Measurements from ENCODE around the gene OR6S1.

OR6S1 gene

GRCh38 chr14:20680363-20680762, 38.9 kb upstream of the OR6S1 start:
- no peaks in the 10 kb centered on the region for H3K9me3 ChIP-seq (ENCODE audit: control insufficient read depth, insufficient read depth, low read depth, low read length)
- peak overlapping the region; percentile 96; the same call in 1 of the 2 replicates for H3K27ac ChIP-seq (ENCODE audit: extremely low read depth, low read depth, low read length)
- ChIA-PET CTCF (interaction anchor here (0.6 to 2.9 kb wide), 12 partner anchors 12 to 1946 kb away, joined by 3 to 13 read pairs (median 3); partner anchors contain the start of genes APEX1 and OSGEP), POLR2A (interaction anchor here (1.6 to 4.8 kb wide), 4 partner anchors 17 to 67 kb away, joined by 4 to 40 read pairs (median 16); no protein-coding TSS in a partner anchor)
- TF ChIP-seq ZBTB20 (tag by site-specific recombination; IDR thresholded peaks at IDR 0.05) (peak; percentile 52; the same call in 1 of the 2 replicates), PRDM1 (tag by site-specific recombination; IDR thresholded peaks at IDR 0.05) (peak; percentile 81), ZFP69B (tag by site-specific recombination; IDR thresholded peaks at IDR 0.05) (no peak)
- H3K36me3 ChIP-seq (ENCODE audit: control insufficient read depth in 2 of 2, insufficient read depth in 1 of 2, low read length in 2 of 2): no peaks in the 10 kb centered on the region
- no peaks in the 10 kb centered on the region; the same call in 1 of the 2 replicates for H3K4me1 ChIP-seq (ENCODE audit: control insufficient read depth, insufficient read depth, low read length)
- H3K4me3 ChIP-seq (ENCODE audit: low read depth, low read length): peak overlapping the region; percentile 68

GRCh38 chr14:20679907-20680306, 38.4 kb upstream of the OR6S1 start:
- Histone ChIP-seq H3K27ac (ENCODE audit: extremely low read depth, low read depth, low read length) (no peak overlapping the region), H3K9me3 (ENCODE audit: control insufficient read depth, insufficient read depth, low read depth, low read length) (no peaks in the 10 kb centered on the region), H3K4me1 (ENCODE audit: control insufficient read depth, insufficient read depth, low read length) (no peaks in the 10 kb centered on the region; the same call in 1 of the 2 replicates), H3K36me3 (ENCODE audit: control insufficient read depth in 2 of 2, insufficient read depth in 1 of 2, low read length in 2 of 2) (no peaks in the 10 kb centered on the region), H3K4me3 (ENCODE audit: low read depth, low read length) (no peak overlapping the region)
- ChIA-PET CTCF (interaction anchor here (0.6 to 2.9 kb wide), 10 partner anchors 17 to 1946 kb away, joined by 3 to 13 read pairs (median 4); no protein-coding TSS in a partner anchor), POLR2A (interaction anchor here (1.6 to 3.5 kb wide), 3 partner anchors 17 to 66 kb away, joined by 4 to 16 read pairs (median 16); no protein-coding TSS in a partner anchor)
- TF ChIP-seq ZNF518A (tag by site-specific recombination; conservative IDR thresholded peaks at IDR 0.05; ENCODE audit: low read depth) (0 out of 2 replicates have a peak, but pooled peaks have one; percentile 18), ZNF433 (tag by site-specific recombination; IDR thresholded peaks at IDR 0.05; ENCODE audit: low read depth) (no peak), PRDM10 (tag by site-specific recombination; IDR thresholded peaks at IDR 0.05) (peak; percentile 21; the same call in 1 of the 2 replicates), ZNF580 (tag by site-specific recombination; IDR thresholded peaks at IDR 0.05) (peak; percentile 83; the same call in 1 of the 2 replicates), IKZF3 (tag by site-specific recombination; IDR thresholded peaks at IDR 0.05) (peak; percentile 86)

GRCh38 chr14:20676072-20676471, 34.6 kb upstream of the OR6S1 start:
- ChIA-PET CTCF (interaction anchor here (0.5 to 0.8 kb wide), 3 partner anchors 13 to 146 kb away, joined by 3 to 5 read pairs (median 4); no protein-coding TSS in a partner anchor), POLR2A (no interaction called here)
- Histone ChIP-seq H3K27ac (ENCODE audit: extremely low read depth, low read depth, low read length) (no peak overlapping the region), H3K36me3 (ENCODE audit: control insufficient read depth in 2 of 2, insufficient read depth in 1 of 2, low read length in 2 of 2) (no peaks in the 10 kb centered on the region), H3K4me3 (ENCODE audit: low read depth, low read length) (no peak overlapping the region), H3K9me3 (ENCODE audit: control insufficient read depth, insufficient read depth, low read depth, low read length) (no peaks in the 10 kb centered on the region), H3K4me1 (ENCODE audit: control insufficient read depth, insufficient read depth, low read length) (peaks cover 4% of the 10 kb centered on the region)
- TF ChIP-seq ZNF10 (tag by site-specific recombination; IDR thresholded peaks at IDR 0.05): no peak
- no peak for TF ChIP-seq ZNF350 (tag by site-specific recombination; IDR thresholded peaks at IDR 0.05)
- no peak for TF ChIP-seq ZNF670 (tag by site-specific recombination; IDR thresholded peaks at IDR 0.05; ENCODE audit: low read depth)
- TF ChIP-seq ZNF394 (tag by site-specific recombination; IDR thresholded peaks at IDR 0.05; ENCODE audit: borderline replicate concordance): no peak
- TF ChIP-seq ZIC2 (tag by site-specific recombination; IDR thresholded peaks at IDR 0.05): no peak
- no peak for TF ChIP-seq MYNN (tag by site-specific recombination; IDR thresholded peaks at IDR 0.05; ENCODE audit: borderline replicate concordance)
- no peak for TF ChIP-seq ZNF660 (tag by site-specific recombination; IDR thresholded peaks at IDR 0.05)
- no peak for TF ChIP-seq ZNF777 (tag by site-specific recombination; IDR thresholded peaks at IDR 0.05; ENCODE audit: borderline replicate concordance)
- no peak for TF ChIP-seq ZNF561 (tag by site-specific recombination; IDR thresholded peaks at IDR 0.05; ENCODE audit: borderline replicate concordance)
- TF ChIP-seq ZNF18 (tag by site-specific recombination; IDR thresholded peaks at IDR 0.05): no peak
- no peak for TF ChIP-seq ZNF140 (tag by site-specific recombination; IDR thresholded peaks at IDR 0.05)
- TF ChIP-seq REPIN1 (tag by site-specific recombination; IDR thresholded peaks at IDR 0.05; ENCODE audit: low read depth): no peak

Data from HEK293 (cell line).